ENCODE data around the gene SYNGR3.

DNA sequence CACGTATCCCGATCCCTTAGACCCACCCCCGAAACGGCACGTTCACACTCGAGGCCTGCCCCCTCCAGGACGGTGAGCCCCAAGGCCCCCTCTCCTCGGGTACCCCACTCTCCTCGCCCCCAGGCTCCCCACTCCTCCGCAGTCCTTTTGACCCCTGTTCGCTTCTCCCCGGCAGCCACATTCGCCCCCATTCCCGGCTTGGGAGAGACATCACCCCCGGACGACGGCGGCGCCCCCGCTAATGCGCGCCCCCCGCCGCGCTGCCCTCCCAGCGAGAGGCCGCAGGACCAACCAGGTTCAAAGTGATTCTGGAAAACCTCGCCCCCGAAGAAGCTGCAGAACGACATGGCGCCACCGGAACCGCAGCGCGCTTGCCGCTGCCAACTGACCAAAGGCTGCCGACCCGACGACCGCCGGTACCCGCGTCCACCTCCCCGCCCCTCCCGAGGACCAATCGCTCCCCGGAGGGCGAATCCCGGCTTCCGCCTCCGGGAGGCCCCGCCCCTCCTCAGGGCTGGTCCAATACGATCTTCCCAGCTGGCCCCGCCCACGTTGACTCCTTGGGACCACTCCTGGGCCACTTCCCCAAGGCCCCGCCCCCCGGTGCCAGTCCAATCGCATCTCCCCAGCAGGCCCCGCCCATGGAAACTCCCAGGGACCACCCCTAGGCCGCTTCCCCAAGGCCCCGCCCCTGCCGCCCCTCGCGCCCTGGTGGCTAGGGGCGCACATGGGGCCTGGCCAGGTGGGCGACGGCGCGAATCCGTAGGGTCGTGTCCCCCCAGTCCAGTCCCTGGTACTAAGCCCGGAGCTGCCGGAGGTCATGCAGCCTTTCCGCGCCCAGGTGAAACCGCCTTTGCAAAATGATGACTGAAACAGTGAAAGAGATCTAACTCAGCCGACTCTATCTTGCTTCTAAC lies 46.7 kb upstream of the SYNGR3 start, which contains the start of gene MSRB1:
- TF ChIP-seq EZH2 (IDR thresholded peaks at IDR 0.05; ENCODE audit: borderline replicate concordance, low read length) (no peak), CTCF (conservative IDR thresholded peaks at IDR 0.05 in 1 of 2, IDR thresholded peaks at IDR 0.05 in 1 of 2; ENCODE audit: extremely low read depth in 1 of 2, insufficient read depth in 1 of 2, low read depth in 1 of 2, low read length in 2 of 2) (no peak)
